GM23338 (cell line): ENCODE results near the gene TESMIN.

Source experiments
- CREB1 ChIP-seq: fragments of 250-450 bp; sonication (Bioruptor Pico); IDR thresholded peaks from 2 replicates; pipeline ENCODE4 v1.5.0; 2020; ENCODE audit warnings: low read depth, mild to moderate bottlenecking, moderate library complexity
- CTCF ChIP-seq, 2 experiments: fragments of 200-600 bp in 1 of 2; sonication (generic) in 1 of 2; conservative IDR thresholded peaks; 2 replicates each; pipeline versions ENCODE4 v1.5.1 to v1.6.1; 2016 to 2017; ENCODE audit warnings: antibody characterized with exemption in 2 of 2, low read depth in 2 of 2, mild to moderate bottlenecking in 2 of 2, moderate library complexity in 1 of 2
- ETS1 ChIP-seq: IDR thresholded peaks from 2 replicates; pipeline ENCODE4 v1.6.1; 2016; ENCODE audit warnings: antibody characterized with exemption
- EZH2 ChIP-seq: fragments of 200-600 bp; sonication (generic); IDR thresholded peaks from one replicate; pipeline ENCODE4 v1.8.0; 2017; ENCODE audit warnings: antibody characterized with exemption, mild to moderate bottlenecking, low read depth; ENCODE audit not compliant: unreplicated experiment
- EZH2phosphoT487 ChIP-seq: fragments of 200-600 bp; sonication (generic); IDR thresholded peaks from one replicate; pipeline ENCODE4 v1.8.1; 2018; ENCODE audit warnings: antibody characterized with exemption; ENCODE audit not compliant: unreplicated experiment
- JUNB ChIP-seq: IDR thresholded peaks from one replicate; pipeline ENCODE4 v1.6.1; 2016; ENCODE audit warnings: antibody characterized with exemption; ENCODE audit not compliant: unreplicated experiment
- NANOG ChIP-seq: IDR thresholded peaks from 2 replicates; pipeline ENCODE4 v1.6.1; 2016; ENCODE audit warnings: antibody characterized with exemption, borderline replicate concordance
- POLR2AphosphoS5 ChIP-seq: IDR thresholded peaks from 2 replicates; pipeline ENCODE4 v1.6.1; 2016; ENCODE audit warnings: antibody characterized with exemption, low read depth
- REST ChIP-seq: IDR thresholded peaks from one replicate; pipeline ENCODE4 v1.6.1; 2018; ENCODE audit warnings: antibody characterized with exemption; ENCODE audit not compliant: unreplicated experiment
- STAT1 ChIP-seq: IDR thresholded peaks from one replicate; pipeline ENCODE4 v1.6.1; 2016; ENCODE audit warnings: antibody characterized with exemption; ENCODE audit not compliant: unreplicated experiment
- ZNF114 ChIP-seq: fragments of 250-450 bp; sonication (Bioruptor Pico); IDR thresholded peaks from 2 replicates; pipeline ENCODE4 v1.5.0; 2020; ENCODE audit warnings: mild to moderate bottlenecking, moderate library complexity
- ZNF331 ChIP-seq: fragments of 250-450 bp; sonication (Bioruptor Pico); IDR thresholded peaks from 2 replicates; pipeline ENCODE4 v1.5.0; 2020; ENCODE audit warnings: low read depth, mild to moderate bottlenecking, moderate library complexity

GRCh38 chr11:68772936-68773335, 21.6 kb upstream of the TESMIN start:
- no peak for TF ChIP-seq CTCF (conservative IDR thresholded peaks at IDR 0.05; ENCODE audit: low read depth in 2 of 2)
- no peak for TF ChIP-seq ZNF331
- TF ChIP-seq EZH2: no peak
- no peak for TF ChIP-seq EZH2phosphoT487
- no peak for TF ChIP-seq POLR2AphosphoS5
- TF ChIP-seq JUNB: no peak
- TF ChIP-seq NANOG: no peak
- no peak for TF ChIP-seq CREB1 (CRISPR knock-in tag)
- no peak for TF ChIP-seq ZNF114
- no peak for TF ChIP-seq REST
- no peak for TF ChIP-seq STAT1
- no peak for TF ChIP-seq ETS1
